Cardiac muscle cell (in vitro differentiated cells and primary cell): ENCODE data around the gene RSPO3. TPM values are rescaled to one million over a fixed set of nuclear protein-coding genes. Genes with fewer than 3 reads are reported as not detected.

Experiments used
- DNase-seq, 2 donors: peaks; one replicate each; pipeline versions ENCODE4 v3.0.0 to v3.0.0-alpha.2; 2010 to 2017; ENCODE audit warnings: low read depth in 1 of 2, low spot score in 1 of 2
- H3K27ac ChIP-seq: fragments of 200-600 bp; sonication (generic); 2 replicates; pipeline ENCODE4 v1.5.1; 2016
- H3K27me3 ChIP-seq: fragments of 200-600 bp; sonication (generic); 2 replicates; pipeline ENCODE4 v1.6.0; 2016; ENCODE audit warnings: control low read depth
- H3K36me3 ChIP-seq: fragments of 200-600 bp; sonication (generic); 2 replicates; pipeline ENCODE4 v1.5.1; 2016; ENCODE audit warnings: control low read depth
- H3K4me1 ChIP-seq: fragments of 200-600 bp; sonication (generic); 2 replicates; pipeline ENCODE4 v1.8.1; 2017; ENCODE audit warnings: low read depth, mild to moderate bottlenecking, mixed run types
- H3K4me3 ChIP-seq: fragments of 200-600 bp; sonication (generic); 2 replicates; pipeline ENCODE4 v1.5.1; 2016; ENCODE audit warnings: mild to moderate bottlenecking
- H3K9me3 ChIP-seq: fragments of 200-600 bp; sonication (generic); 2 replicates; pipeline ENCODE4 v1.5.1; 2017; ENCODE audit warnings: low read depth, mild to moderate bottlenecking, control low read depth
- CTCF ChIP-seq: IDR thresholded peaks from 2 replicates; pipeline ENCODE4 v1.5.1; 2012; ENCODE audit warnings: low read depth, mild to moderate bottlenecking, low read length
- polyA plus RNA-seq: library from polyadenylated mRNA; unstranded; fragments of >200 nt; fragmentation: Nextera tagmentation; extraction: Ambion mirVana; gene quantifications from 2 replicates; pipeline ENCODE4 v1.2.1, GENCODE V29; 2016
- total RNA-seq: library from RNA; depleted of rRNA; stranded (reverse); fragments of >200 nt; gene quantifications from 2 replicates; pipeline ENCODE4 v1.2.3, GENCODE V29; 2016

Gene RSPO3
- total RNA-seq = 53.9 and 88.0 TPM in 2 replicates
- 170 and 280 TPM in 2 replicates for polyA plus RNA-seq

GRCh38 chr6:127118298-127119101 lies at the start of gene RSPO3:
Gene RSPO3, plus strand, starts transcription at chr6:127118671. Its CDS starts 522 bp downstream, at chr6:127119193.
- Histone ChIP-seq H3K27ac (no peak within 1 kb of the TSS), H3K36me3 (no peaks in the 10 kb centered on the region), H3K4me1 (peaks cover 17% of the 10 kb centered on the region), H3K4me3 (peak within 1 kb of the TSS; percentile 79), H3K27me3 (peaks cover 37% of the 10 kb centered on the region), H3K9me3 (no peaks in the 10 kb centered on the region)
- DNase-seq = peak; percentile 39 to 74
- no peak for TF ChIP-seq CTCF

GRCh38 chr6:127069659-127070279 lies 48.7 kb upstream of the RSPO3 start:
- Histone ChIP-seq H3K4me1 (no peaks in the 10 kb centered on the region), H3K27me3 (no peaks in the 10 kb centered on the region), H3K4me3 (no peak overlapping the region), H3K27ac (no peak overlapping the region), H3K9me3 (no peaks in the 10 kb centered on the region), H3K36me3 (no peaks in the 10 kb centered on the region)
- peak; percentile 46 for TF ChIP-seq CTCF
- peak; percentile 48 to 51 for DNase-seq

- Histone ChIP-seq H3K27me3 (no peaks in the 10 kb centered on the region), H3K27ac (no peak overlapping the region), H3K4me3 (no peak overlapping the region), H3K4me1 (no peaks in the 10 kb centered on the region), H3K36me3 (no peaks in the 10 kb centered on the region), H3K9me3 (no peaks in the 10 kb centered on the region)
- DNase-seq = no peak
- no peak for TF ChIP-seq CTCF
These were observed 45.2 kb upstream of the RSPO3 start for GRCh38 chr6:127073222-127073621.

GRCh38 chr6:127076466-127076865 lies 42.0 kb upstream of the RSPO3 start:
- H3K9me3 ChIP-seq = no peaks in the 10 kb centered on the region
- H3K27me3 ChIP-seq = no peaks in the 10 kb centered on the region
- H3K4me3 ChIP-seq = no peak overlapping the region
- DNase-seq = no peak
- no peaks in the 10 kb centered on the region for H3K4me1 ChIP-seq
- no peak overlapping the region for H3K27ac ChIP-seq
- TF ChIP-seq CTCF = no peak
- no peaks in the 10 kb centered on the region for H3K36me3 ChIP-seq

GRCh38 chr6:127077886-127078285 lies 40.6 kb upstream of the RSPO3 start:
- Histone ChIP-seq H3K36me3 (no peaks in the 10 kb centered on the region), H3K4me3 (no peak overlapping the region), H3K27me3 (no peaks in the 10 kb centered on the region), H3K4me1 (no peaks in the 10 kb centered on the region), H3K27ac (no peak overlapping the region), H3K9me3 (no peaks in the 10 kb centered on the region)
- no peak for DNase-seq
- TF ChIP-seq CTCF = no peak
